ENCODE measurements around the gene CCND2. TPM values are rescaled to one million over a fixed set of nuclear protein-coding genes. Genes with fewer than 3 reads are reported as not detected.

CCND2 gene
- total RNA-seq, 1 experiment from 2014 or later: 194 TPM

DNA sequence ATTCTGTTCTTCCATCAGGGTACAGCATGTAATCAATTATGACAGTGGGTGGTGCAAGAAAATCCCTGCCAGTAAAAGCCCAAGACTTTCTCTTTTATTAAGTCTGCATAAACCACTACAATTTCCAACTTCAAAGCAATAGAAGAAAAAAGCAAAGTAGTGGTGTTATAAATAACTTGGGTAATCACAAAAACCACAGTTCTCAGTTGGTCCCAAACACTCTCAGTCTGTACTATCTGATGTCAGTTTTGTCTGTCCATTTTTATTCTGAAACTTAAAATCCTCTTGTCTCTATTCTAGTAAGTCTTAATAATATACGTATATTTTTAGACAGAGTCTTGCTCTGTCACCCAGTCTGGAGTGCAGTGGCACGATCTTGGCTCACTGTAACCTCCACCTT, 38.7 kb downstream of the CCND2 start:
- ATAC-seq (no peak), DNase-seq (ENCODE audit: low spot score) (no peak)
- H3K4me1 Mint-ChIP-seq: peaks cover 15% of the 10 kb centered on the region
- POLR2A ChIA-PET: no interaction called here
- no peaks in the 10 kb centered on the region; the same call in 1 of the 2 replicates for H3K36me3 Mint-ChIP-seq
- CTCF ChIA-PET: no interaction called here
- H3K27ac Mint-ChIP-seq: no peak overlapping the region
- no peak for TF ChIP-seq SP1 (CRISPR knock-in tag; conservative IDR thresholded peaks at IDR 0.05)
- TF ChIP-seq HMGA2 (CRISPR knock-in tag; IDR thresholded peaks at IDR 0.05): no peak
- H3K9me3 Mint-ChIP-seq: no peaks in the 10 kb centered on the region
- H3K27me3 Mint-ChIP-seq (ENCODE audit: low read depth): no peaks in the 10 kb centered on the region
- no peak overlapping the region for H3K4me3 Mint-ChIP-seq

DNA sequence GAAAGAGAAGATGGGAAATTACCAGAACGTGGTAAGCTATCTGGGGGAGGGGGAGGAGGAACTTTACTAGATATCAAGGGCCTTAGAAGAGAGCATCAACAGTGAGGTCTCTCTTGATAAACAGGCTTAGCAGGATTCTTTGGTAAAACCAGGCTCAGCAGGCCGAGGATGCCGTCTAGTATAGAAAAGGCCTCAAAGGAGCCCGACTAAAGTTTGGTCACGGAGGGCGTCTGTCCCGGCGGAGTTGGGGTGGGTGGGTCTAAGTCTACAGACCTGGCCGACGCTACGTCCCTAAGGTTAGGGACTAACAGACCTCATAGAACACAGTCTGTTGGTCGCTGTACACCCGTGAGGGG, 46.9 kb downstream of the CCND2 start:
- Mint-ChIP-seq H3K9me3 (no peaks in the 10 kb centered on the region), H3K36me3 (peaks cover 12% of the 10 kb centered on the region), H3K4me3 (peak overlapping the region; percentile 91), H3K4me1 (peaks cover 27% of the 10 kb centered on the region), H3K27ac (peak overlapping the region; percentile 97), H3K27me3 (ENCODE audit: low read depth) (peaks cover 18% of the 10 kb centered on the region)
- ChIA-PET CTCF (interaction anchor here (1.3 kb wide), 1 partner anchor 12 kb away, joined by 3 read pairs; no protein-coding TSS in a partner anchor), POLR2A (no interaction called here)
- peak; percentile 23 for ATAC-seq
- TF ChIP-seq ZNF121 (CRISPR knock-in tag; IDR thresholded peaks at IDR 0.05) (no peak), HMGA2 (CRISPR knock-in tag; IDR thresholded peaks at IDR 0.05) (no peak), FOXP1 (CRISPR knock-in tag; IDR thresholded peaks at IDR 0.05; ENCODE audit: borderline replicate concordance) (no peak), SOX15 (CRISPR knock-in tag; IDR thresholded peaks at IDR 0.05) (no peak), TEAD4 (CRISPR knock-in tag; IDR thresholded peaks at IDR 0.05) (no peak), ELF4 (CRISPR knock-in tag; IDR thresholded peaks at IDR 0.05; ENCODE audit: low read depth) (no peak)
- TF ChIP-seq, protein P1, sequence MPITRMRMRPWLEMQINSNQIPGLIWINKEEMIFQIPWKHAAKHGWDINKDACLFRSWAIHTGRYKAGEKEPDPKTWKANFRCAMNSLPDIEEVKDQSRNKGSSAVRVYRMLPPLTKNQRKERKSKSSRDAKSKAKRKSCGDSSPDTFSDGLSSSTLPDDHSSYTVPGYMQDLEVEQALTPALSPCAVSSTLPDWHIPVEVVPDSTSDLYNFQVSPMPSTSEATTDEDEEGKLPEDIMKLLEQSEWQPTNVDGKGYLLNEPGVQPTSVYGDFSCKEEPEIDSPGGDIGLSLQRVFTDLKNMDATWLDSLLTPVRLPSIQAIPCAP (CRISPR knock-in tag; IDR thresholded peaks at IDR 0.05): no peak
- TF ChIP-seq, protein P2, sequence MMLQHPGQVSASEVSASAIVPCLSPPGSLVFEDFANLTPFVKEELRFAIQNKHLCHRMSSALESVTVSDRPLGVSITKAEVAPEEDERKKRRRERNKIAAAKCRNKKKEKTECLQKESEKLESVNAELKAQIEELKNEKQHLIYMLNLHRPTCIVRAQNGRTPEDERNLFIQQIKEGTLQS (CRISPR knock-in tag; conservative IDR thresholded peaks at IDR 0.05): no peak
- TF ChIP-seq, protein P3, sequence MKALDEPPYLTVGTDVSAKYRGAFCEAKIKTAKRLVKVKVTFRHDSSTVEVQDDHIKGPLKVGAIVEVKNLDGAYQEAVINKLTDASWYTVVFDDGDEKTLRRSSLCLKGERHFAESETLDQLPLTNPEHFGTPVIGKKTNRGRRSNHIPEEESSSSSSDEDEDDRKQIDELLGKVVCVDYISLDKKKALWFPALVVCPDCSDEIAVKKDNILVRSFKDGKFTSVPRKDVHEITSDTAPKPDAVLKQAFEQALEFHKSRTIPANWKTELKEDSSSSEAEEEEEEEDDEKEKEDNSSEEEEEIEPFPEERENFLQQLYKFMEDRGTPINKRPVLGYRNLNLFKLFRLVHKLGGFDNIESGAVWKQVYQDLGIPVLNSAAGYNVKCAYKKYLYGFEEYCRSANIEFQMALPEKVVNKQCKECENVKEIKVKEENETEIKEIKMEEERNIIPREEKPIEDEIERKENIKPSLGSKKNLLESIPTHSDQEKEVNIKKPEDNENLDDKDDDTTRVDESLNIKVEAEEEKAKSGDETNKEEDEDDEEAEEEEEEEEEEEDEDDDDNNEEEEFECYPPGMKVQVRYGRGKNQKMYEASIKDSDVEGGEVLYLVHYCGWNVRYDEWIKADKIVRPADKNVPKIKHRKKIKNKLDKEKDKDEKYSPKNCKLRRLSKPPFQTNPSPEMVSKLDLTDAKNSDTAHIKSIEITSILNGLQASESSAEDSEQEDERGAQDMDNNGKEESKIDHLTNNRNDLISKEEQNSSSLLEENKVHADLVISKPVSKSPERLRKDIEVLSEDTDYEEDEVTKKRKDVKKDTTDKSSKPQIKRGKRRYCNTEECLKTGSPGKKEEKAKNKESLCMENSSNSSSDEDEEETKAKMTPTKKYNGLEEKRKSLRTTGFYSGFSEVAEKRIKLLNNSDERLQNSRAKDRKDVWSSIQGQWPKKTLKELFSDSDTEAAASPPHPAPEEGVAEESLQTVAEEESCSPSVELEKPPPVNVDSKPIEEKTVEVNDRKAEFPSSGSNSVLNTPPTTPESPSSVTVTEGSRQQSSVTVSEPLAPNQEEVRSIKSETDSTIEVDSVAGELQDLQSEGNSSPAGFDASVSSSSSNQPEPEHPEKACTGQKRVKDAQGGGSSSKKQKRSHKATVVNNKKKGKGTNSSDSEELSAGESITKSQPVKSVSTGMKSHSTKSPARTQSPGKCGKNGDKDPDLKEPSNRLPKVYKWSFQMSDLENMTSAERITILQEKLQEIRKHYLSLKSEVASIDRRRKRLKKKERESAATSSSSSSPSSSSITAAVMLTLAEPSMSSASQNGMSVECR (CRISPR knock-in tag; IDR thresholded peaks at IDR 0.05; ENCODE audit: borderline replicate concordance): no peak
- TF ChIP-seq, protein P4, sequence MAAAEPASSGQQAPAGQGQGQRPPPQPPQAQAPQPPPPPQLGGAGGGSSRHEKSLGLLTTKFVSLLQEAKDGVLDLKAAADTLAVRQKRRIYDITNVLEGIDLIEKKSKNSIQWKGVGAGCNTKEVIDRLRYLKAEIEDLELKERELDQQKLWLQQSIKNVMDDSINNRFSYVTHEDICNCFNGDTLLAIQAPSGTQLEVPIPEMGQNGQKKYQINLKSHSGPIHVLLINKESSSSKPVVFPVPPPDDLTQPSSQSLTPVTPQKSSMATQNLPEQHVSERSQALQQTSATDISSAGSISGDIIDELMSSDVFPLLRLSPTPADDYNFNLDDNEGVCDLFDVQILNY (CRISPR knock-in tag; IDR thresholded peaks at IDR 0.05): no peak
- DNase-seq (ENCODE audit: low spot score): no peak

DNA sequence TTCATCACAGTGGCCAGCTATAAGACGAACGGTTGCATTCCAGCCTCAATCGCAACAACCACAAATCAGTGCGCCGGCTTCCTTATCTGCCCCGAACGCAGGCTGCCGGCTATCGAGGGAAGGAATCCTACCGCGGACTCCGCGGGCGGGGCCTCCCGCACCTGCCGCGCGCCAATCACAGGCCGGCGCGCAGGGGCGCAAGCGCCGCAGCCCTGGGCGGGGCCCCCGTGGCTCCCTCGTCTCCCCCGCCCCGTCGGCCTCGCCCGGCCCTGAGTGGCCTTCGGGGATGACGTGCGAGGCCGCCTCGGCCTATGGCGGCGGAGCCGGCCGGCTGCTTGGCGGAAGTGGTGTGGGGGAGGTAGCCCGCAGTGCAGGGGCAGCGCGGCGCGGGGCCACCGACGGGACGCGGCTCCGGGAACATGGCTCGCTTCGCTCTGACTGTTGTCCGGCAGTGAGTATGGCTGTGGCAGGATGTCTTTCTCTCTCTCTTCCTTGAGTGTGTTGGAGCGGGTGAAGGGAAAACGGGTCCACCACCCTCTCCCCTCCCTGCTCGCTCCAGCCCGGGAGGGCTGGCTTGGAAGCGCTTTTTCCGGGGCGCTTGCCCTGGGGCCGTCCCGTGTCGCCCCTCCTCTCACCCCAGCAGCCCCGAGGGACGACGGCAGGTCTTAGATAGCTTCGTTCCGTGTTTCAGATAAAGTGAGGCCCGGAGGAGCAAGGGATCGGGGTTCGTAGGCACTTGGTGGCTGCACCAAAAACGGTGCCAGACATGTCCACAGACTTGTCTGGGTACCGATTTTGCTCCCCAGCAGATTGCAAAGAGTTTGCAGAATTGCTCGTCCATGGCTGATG, 47.5 kb downstream of the CCND2 start, which contains the start of gene TIGAR:
TIGAR (plus strand) TSS at position 361 of the 849 bp plus-strand sequence; CDS start at position 420, 59 bp downstream.
- H3K27me3 Mint-ChIP-seq (ENCODE audit: low read depth): peaks cover 18% of the 10 kb centered on the region
- CTCF ChIA-PET: interaction anchor here (1.3 kb wide), 1 partner anchor 13 kb away, joined by 3 read pairs; no protein-coding TSS in a partner anchor
- ATAC-seq: peak; percentile 98
- TF ChIP-seq, protein P5, sequence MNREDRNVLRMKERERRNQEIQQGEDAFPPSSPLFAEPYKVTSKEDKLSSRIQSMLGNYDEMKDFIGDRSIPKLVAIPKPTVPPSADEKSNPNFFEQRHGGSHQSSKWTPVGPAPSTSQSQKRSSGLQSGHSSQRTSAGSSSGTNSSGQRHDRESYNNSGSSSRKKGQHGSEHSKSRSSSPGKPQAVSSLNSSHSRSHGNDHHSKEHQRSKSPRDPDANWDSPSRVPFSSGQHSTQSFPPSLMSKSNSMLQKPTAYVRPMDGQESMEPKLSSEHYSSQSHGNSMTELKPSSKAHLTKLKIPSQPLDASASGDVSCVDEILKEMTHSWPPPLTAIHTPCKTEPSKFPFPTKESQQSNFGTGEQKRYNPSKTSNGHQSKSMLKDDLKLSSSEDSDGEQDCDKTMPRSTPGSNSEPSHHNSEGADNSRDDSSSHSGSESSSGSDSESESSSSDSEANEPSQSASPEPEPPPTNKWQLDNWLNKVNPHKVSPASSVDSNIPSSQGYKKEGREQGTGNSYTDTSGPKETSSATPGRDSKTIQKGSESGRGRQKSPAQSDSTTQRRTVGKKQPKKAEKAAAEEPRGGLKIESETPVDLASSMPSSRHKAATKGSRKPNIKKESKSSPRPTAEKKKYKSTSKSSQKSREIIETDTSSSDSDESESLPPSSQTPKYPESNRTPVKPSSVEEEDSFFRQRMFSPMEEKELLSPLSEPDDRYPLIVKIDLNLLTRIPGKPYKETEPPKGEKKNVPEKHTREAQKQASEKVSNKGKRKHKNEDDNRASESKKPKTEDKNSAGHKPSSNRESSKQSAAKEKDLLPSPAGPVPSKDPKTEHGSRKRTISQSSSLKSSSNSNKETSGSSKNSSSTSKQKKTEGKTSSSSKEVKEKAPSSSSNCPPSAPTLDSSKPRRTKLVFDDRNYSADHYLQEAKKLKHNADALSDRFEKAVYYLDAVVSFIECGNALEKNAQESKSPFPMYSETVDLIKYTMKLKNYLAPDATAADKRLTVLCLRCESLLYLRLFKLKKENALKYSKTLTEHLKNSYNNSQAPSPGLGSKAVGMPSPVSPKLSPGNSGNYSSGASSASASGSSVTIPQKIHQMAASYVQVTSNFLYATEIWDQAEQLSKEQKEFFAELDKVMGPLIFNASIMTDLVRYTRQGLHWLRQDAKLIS (CRISPR knock-in tag; IDR thresholded peaks at IDR 0.05; ENCODE audit: borderline replicate concordance): 0 out of 2 replicates have a peak, but pooled peaks have one; percentile 38
- TF ChIP-seq NR2C2 (CRISPR knock-in tag; IDR thresholded peaks at IDR 0.05) (no peak), GABPB1 (CRISPR knock-in tag; IDR thresholded peaks at IDR 0.05) (peak; percentile 50; the same call in 1 of the 2 replicates), ESRRA (CRISPR knock-in tag; IDR thresholded peaks at IDR 0.05; ENCODE audit: borderline replicate concordance) (peak; percentile 12; the same call in 1 of the 2 replicates), CREM (CRISPR knock-in tag; IDR thresholded peaks at IDR 0.05) (peak; percentile 81; the same call in 1 of the 2 replicates), ZNF396 (CRISPR knock-in tag; IDR thresholded peaks at IDR 0.05; ENCODE audit: borderline replicate concordance) (no peak), ZNF671 (CRISPR knock-in tag; IDR thresholded peaks at IDR 0.05) (no peak), FOXJ3 (CRISPR knock-in tag; IDR thresholded peaks at IDR 0.05; ENCODE audit: borderline replicate concordance) (no peak), GTF2I (CRISPR knock-in tag; conservative IDR thresholded peaks at IDR 0.05) (no peak)
- TF ChIP-seq, protein P1 (CRISPR knock-in tag; IDR thresholded peaks at IDR 0.05): peak; percentile 51; the same call in 1 of the 2 replicates

More for the DNA sequence above, 47.5 kb downstream of the CCND2 start, which contains the start of gene TIGAR:
- no peaks in the 10 kb centered on the region for H3K9me3 Mint-ChIP-seq
- DNase-seq (ENCODE audit: low spot score): peak; percentile 92
- peak within 1 kb of the TSS; percentile 91 for H3K4me3 Mint-ChIP-seq
- H3K27ac Mint-ChIP-seq: peak within 1 kb of the TSS; percentile 97
- peaks cover 15% of the 10 kb centered on the region for H3K36me3 Mint-ChIP-seq
- POLR2A ChIA-PET: interaction anchor here (1.0 kb wide), 1 partner anchor 48 kb away, joined by 4 read pairs; the partner anchor contains the start of gene CCND2
- peaks cover 30% of the 10 kb centered on the region for H3K4me1 Mint-ChIP-seq
